ENCODE results near the gene LRIG3.
"Not testable (repeated sequence)": the region's sequence is repeated elsewhere in the genome, so short reads cannot be mapped to it uniquely, and the experiment has no call there.

Gene LRIG3

GRCh38 chr12:58870595-58870994, 49.7 kb downstream of the LRIG3 start:
- TF ChIP-seq CTCF (IDR thresholded peaks at IDR 0.05; ENCODE audit: control insufficient read depth, extremely low read depth, insufficient read depth), result no peak
- H3K4me3 ChIP-seq (ENCODE audit: low read depth, low read length), result no peak overlapping the region
- DNase-seq (ENCODE audit: low read depth), result no peak

- DNase-seq (ENCODE audit: low read depth), result no peak
- H3K4me3 ChIP-seq (ENCODE audit: low read depth, low read length), result no peak overlapping the region
- TF ChIP-seq CTCF (IDR thresholded peaks at IDR 0.05; ENCODE audit: control insufficient read depth, extremely low read depth, insufficient read depth), result no peak
Observed at GRCh38 chr12:58860788-58861240, 59.5 kb downstream of the LRIG3 start.

DNA sequence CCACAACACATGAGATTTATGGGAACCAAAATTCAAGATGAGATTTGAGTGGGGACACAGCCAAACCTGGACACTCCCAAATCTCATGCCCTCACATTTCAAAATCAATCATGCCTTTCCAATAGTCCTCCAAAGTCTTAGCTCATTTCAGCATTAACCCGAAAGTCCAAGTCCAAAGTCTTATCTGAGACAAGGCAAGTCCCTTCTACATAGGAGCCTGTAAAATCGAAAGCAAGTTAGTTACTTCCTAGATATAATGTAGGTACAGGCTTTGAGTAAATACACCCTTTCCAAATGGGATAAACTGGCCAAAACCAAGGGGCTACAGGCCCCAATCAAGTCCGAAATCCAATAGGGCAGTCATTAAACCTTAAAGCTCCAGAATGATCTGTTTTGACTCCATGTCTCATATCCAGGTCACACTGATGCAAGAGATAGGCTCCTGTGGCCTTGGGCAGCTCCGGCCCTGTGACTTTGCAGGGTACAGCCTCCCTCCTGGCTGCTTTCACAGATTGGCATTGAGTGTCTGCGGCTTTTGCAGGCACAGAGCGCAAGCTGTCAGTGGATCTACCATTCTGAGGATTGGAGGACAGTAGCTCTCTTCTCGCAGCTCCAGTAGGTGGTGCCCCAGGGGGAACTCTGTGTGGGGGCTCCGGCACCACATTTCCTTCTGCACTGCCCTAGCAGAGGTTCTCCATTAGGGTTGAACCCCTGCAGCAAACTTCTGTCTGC, 60.1 kb downstream of the LRIG3 start:
- no peak for DNase-seq (ENCODE audit: low read depth)
- no peak overlapping the region for H3K4me3 ChIP-seq (ENCODE audit: low read depth, low read length)
- no peak for TF ChIP-seq CTCF (IDR thresholded peaks at IDR 0.05; ENCODE audit: control insufficient read depth, extremely low read depth, insufficient read depth)

DNA sequence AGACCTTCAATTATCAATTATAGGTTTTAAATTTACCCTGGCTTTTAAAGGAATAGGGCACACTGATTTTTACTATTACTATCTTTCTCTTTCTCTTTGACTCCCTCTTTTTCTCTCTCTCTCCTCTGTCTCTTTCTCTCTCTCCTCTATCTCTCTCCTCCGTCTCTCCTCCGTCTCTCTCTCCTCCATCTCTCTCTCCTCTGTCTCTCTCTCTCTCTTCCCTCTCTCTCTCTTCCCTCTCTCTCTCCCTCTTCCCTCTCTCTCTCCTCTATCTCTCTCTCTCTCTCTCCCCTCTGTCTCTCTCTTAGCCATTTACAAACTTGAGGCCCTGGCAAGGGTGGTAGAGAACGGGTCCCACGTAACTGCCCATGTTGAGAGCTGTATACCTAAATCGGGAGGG, 62.3 kb downstream of the LRIG3 start:
- no peak overlapping the region for H3K4me3 ChIP-seq (ENCODE audit: low read depth, low read length)
- DNase-seq (ENCODE audit: low read depth), result no peak
- TF ChIP-seq CTCF (IDR thresholded peaks at IDR 0.05; ENCODE audit: control insufficient read depth, extremely low read depth, insufficient read depth), result no peak

GRCh38 chr12:58857206-58857605, 63.1 kb downstream of the LRIG3 start:
- H3K4me3 ChIP-seq (ENCODE audit: low read depth, low read length); DNase-seq (ENCODE audit: low read depth): not testable (repeated sequence)

GRCh38 chr12:58855630-58856029, 64.7 kb downstream of the LRIG3 start:
- not testable (repeated sequence) for DNase-seq (ENCODE audit: low read depth); H3K4me3 ChIP-seq (ENCODE audit: low read depth, low read length)

- H3K4me3 ChIP-seq (ENCODE audit: low read depth, low read length), result no peak overlapping the region
- DNase-seq (ENCODE audit: low read depth), result no peak
- no peak for TF ChIP-seq CTCF (IDR thresholded peaks at IDR 0.05; ENCODE audit: control insufficient read depth, extremely low read depth, insufficient read depth)
Observed at GRCh38 chr12:58850826-58851225, 69.5 kb downstream of the LRIG3 start.

- DNase-seq (ENCODE audit: low read depth), result no peak
- H3K4me3 ChIP-seq (ENCODE audit: low read depth, low read length), result no peak overlapping the region
- no peak for TF ChIP-seq CTCF (IDR thresholded peaks at IDR 0.05; ENCODE audit: control insufficient read depth, extremely low read depth, insufficient read depth)
Observed at GRCh38 chr12:58847901-58848600, 72.3 kb downstream of the LRIG3 start.
